DOHH2 (cell line): ENCODE data around the gene AGBL4.

ENCODE experiments used
- H3F3A ChIP-seq: fragments of 200-600 bp; sonication (generic), shearing (Covaris generic); 2 replicates; pipeline ENCODE4 v1.6.0; 2016; ENCODE audit warnings: antibody characterized with exemption, mild to moderate bottlenecking; ENCODE audit not compliant: control insufficient read depth, insufficient read depth
- H3K27ac ChIP-seq: fragments of 200-600 bp; sonication (generic); 2 replicates; pipeline ENCODE4 v1.5.1; 2014; ENCODE audit warnings: low read depth, mild to moderate bottlenecking, low read length, moderate library complexity
- H3K27me3 ChIP-seq: fragments of 200-600 bp; sonication (generic); 2 replicates; pipeline ENCODE4 v1.6.1; 2014; ENCODE audit warnings: mild to moderate bottlenecking, low read length, mixed read lengths; ENCODE audit not compliant: control insufficient read depth
- H3K36me3 ChIP-seq: fragments of 200-600 bp; sonication (generic); 2 replicates; pipeline ENCODE4 v1.6.1; 2014; ENCODE audit warnings: mild to moderate bottlenecking, low read length, moderate library complexity, mixed read lengths; ENCODE audit not compliant: control insufficient read depth
- H3K4me1 ChIP-seq: fragments of 200-600 bp; sonication (generic); 2 replicates; pipeline ENCODE4 v1.6.1; 2014; ENCODE audit warnings: mild to moderate bottlenecking, low read length, mixed read lengths; ENCODE audit not compliant: control insufficient read depth
- H3K4me2 ChIP-seq: fragments of 200-600 bp; sonication (generic); 2 replicates; pipeline ENCODE4 v1.6.0; 2014; ENCODE audit warnings: mild to moderate bottlenecking, low read length, moderate library complexity
- H3K4me3 ChIP-seq: fragments of 200-600 bp; sonication (generic); 2 replicates; pipeline ENCODE4 v1.5.1; 2014; ENCODE audit warnings: mild to moderate bottlenecking, low read length, mixed read lengths
- H3K79me2 ChIP-seq: fragments of 200-600 bp; sonication (generic); 2 replicates; pipeline ENCODE4 v1.6.1; 2014; ENCODE audit warnings: mild to moderate bottlenecking, low read length, mixed read lengths; ENCODE audit not compliant: control insufficient read depth
- H3K9me2 ChIP-seq: fragments of 200-600 bp; sonication (generic); replicated peaks from 2 replicates; pipeline ENCODE4 v1.6.1; 2014; ENCODE audit warnings: mild to moderate bottlenecking, low read length, mixed read lengths; ENCODE audit not compliant: control insufficient read depth
- H3K9me3 ChIP-seq: fragments of 200-600 bp; sonication (generic); 2 replicates; pipeline ENCODE4 v1.6.1; 2014; ENCODE audit warnings: antibody characterized with exemption, low read length, mixed read lengths; ENCODE audit not compliant: control insufficient read depth, insufficient read depth
- H4K20me1 ChIP-seq: fragments of 200-600 bp; sonication (generic); 2 replicates; pipeline ENCODE4 v1.6.0; 2014; ENCODE audit warnings: low read depth, mild to moderate bottlenecking, antibody characterized with exemption, low read length, moderate library complexity; ENCODE audit not compliant: control insufficient read depth, insufficient read depth
- CTCF ChIP-seq: fragments of 200-600 bp; sonication (generic); IDR thresholded peaks from one replicate; pipeline ENCODE4 v1.5.1; 2014; ENCODE audit warnings: antibody characterized with exemption, mild to moderate bottlenecking, low read depth, low read length; ENCODE audit not compliant: poor library complexity, severe bottlenecking
- EZH2phosphoT487 ChIP-seq: fragments of 200-600 bp; sonication (generic); IDR thresholded peaks from 2 replicates; pipeline ENCODE4 v1.6.1; 2017; ENCODE audit warnings: borderline replicate concordance, mild to moderate bottlenecking, antibody characterized with exemption, low read length, moderate library complexity, mixed read lengths

AGBL4 gene

GRCh38 chr1:48844187-48844586 lies 1179.6 kb downstream of the AGBL4 start:
- H3K4me2 ChIP-seq, result no peak overlapping the region
- no peaks in the 10 kb centered on the region for H3K79me2 ChIP-seq
- TF ChIP-seq CTCF (no peak), EZH2phosphoT487 (no peak)
- no peaks in the 10 kb centered on the region for H3K27me3 ChIP-seq
- no peak overlapping the region for H3K4me3 ChIP-seq
- no peak overlapping the region for H3K27ac ChIP-seq
- H3K36me3 ChIP-seq, result no peaks in the 10 kb centered on the region
- H3F3A ChIP-seq, result no peaks in the 10 kb centered on the region
- H3K4me1 ChIP-seq, result no peaks in the 10 kb centered on the region
- no peaks in the 10 kb centered on the region for H3K9me3 ChIP-seq
- no peaks in the 10 kb centered on the region for H4K20me1 ChIP-seq
- H3K9me2 ChIP-seq, result no peaks in the 10 kb centered on the region

DNA sequence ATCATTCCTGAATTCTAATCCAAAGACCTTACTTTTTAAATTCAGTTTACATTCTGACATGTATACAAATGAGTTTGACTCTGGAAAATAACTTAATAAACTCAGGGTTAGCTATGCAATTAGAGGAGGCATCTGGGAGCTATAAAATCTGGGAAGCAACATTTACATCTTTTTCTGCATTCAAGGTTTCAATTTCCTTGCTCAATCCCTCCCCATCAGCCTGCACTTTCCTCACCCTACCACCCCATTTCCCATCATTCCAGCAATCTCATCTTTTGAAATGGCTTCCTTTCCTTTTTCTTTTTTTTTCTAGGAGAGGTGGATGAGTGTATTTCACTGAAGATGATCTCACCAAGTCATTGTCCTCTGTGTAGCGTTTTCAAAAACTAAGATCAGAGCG lies 1181.8 kb downstream of the AGBL4 start:
- Histone ChIP-seq H3K27me3 (no peaks in the 10 kb centered on the region), H3K9me2 (no peaks in the 10 kb centered on the region), H3K4me3 (no peak overlapping the region), H3F3A (no peaks in the 10 kb centered on the region), H3K4me1 (no peaks in the 10 kb centered on the region), H3K4me2 (no peak overlapping the region), H3K36me3 (no peaks in the 10 kb centered on the region), H4K20me1 (no peaks in the 10 kb centered on the region), H3K27ac (no peak overlapping the region), H3K79me2 (no peaks in the 10 kb centered on the region), H3K9me3 (no peaks in the 10 kb centered on the region)
- TF ChIP-seq EZH2phosphoT487, result no peak
- TF ChIP-seq CTCF, result no peak

GRCh38 chr1:48841461-48841860 lies 1182.3 kb downstream of the AGBL4 start:
- Histone ChIP-seq H3K4me2 (no peak overlapping the region), H3K27me3 (no peaks in the 10 kb centered on the region), H3K9me2 (no peaks in the 10 kb centered on the region), H3K4me1 (no peaks in the 10 kb centered on the region), H3K27ac (no peak overlapping the region), H4K20me1 (no peaks in the 10 kb centered on the region), H3F3A (no peaks in the 10 kb centered on the region), H3K4me3 (no peak overlapping the region), H3K79me2 (no peaks in the 10 kb centered on the region), H3K36me3 (no peaks in the 10 kb centered on the region), H3K9me3 (no peaks in the 10 kb centered on the region)
- no peak for TF ChIP-seq CTCF
